GM21515 (cell line): ENCODE measurements around the gene TMED10.
"Not testable (repeated sequence)": the region's sequence is repeated elsewhere in the genome, so short reads cannot be mapped to it uniquely, and the experiment has no call there.

Experiments used
- ATAC-seq: cut with Tn5 transposase; IDR thresholded peaks from one replicate; pipeline ENCODE4 v1.9.1; 2021; ENCODE audit not compliant: unreplicated experiment

TMED10 gene

GRCh38 chr14:75162631-75163030 is 13.8 kb downstream of the TMED10 start:
- no peak for ATAC-seq

- ATAC-seq = no peak
Observed at GRCh38 chr14:75158843-75159614, 17.4 kb downstream of the TMED10 start.

- no peak for ATAC-seq
Observed at GRCh38 chr14:75156901-75157300, 19.5 kb downstream of the TMED10 start.

- no peak for ATAC-seq
Observed at GRCh38 chr14:75156111-75156510, 20.3 kb downstream of the TMED10 start.

GRCh38 chr14:75155169-75155568 is 21.2 kb downstream of the TMED10 start:
- no peak for ATAC-seq

GRCh38 chr14:75153295-75153694 is 23.1 kb downstream of the TMED10 start:
- no peak for ATAC-seq

GRCh38 chr14:75151851-75152250 is 24.6 kb downstream of the TMED10 start:
- no peak for ATAC-seq

GRCh38 chr14:75150637-75151036 is 25.8 kb downstream of the TMED10 start:
- ATAC-seq = not testable (repeated sequence)

GRCh38 chr14:75150150-75150549 is 26.3 kb downstream of the TMED10 start:
- no peak for ATAC-seq

- ATAC-seq = no peak
Observed at GRCh38 chr14:75147423-75148071, 28.9 kb downstream of the TMED10 start.

GRCh38 chr14:75144944-75145343 is 31.5 kb downstream of the TMED10 start:
- ATAC-seq = no peak

- no peak for ATAC-seq
Observed at GRCh38 chr14:75143761-75144527, 32.5 kb downstream of the TMED10 start.

GRCh38 chr14:75142494-75142893 is 33.9 kb downstream of the TMED10 start:
- ATAC-seq = no peak

GRCh38 chr14:75141967-75142366 is 34.4 kb downstream of the TMED10 start:
- no peak for ATAC-seq

- no peak for ATAC-seq
Observed at GRCh38 chr14:75141062-75141461, 35.4 kb downstream of the TMED10 start.

GRCh38 chr14:75140620-75141019 is 35.8 kb downstream of the TMED10 start:
- no peak for ATAC-seq

GRCh38 chr14:75139185-75139584 is 37.2 kb downstream of the TMED10 start:
- no peak for ATAC-seq

- no peak for ATAC-seq
Observed at GRCh38 chr14:75138492-75138891, 37.9 kb downstream of the TMED10 start.

GRCh38 chr14:75134644-75135043 is 41.8 kb downstream of the TMED10 start:
- no peak for ATAC-seq

- no peak for ATAC-seq
Observed at GRCh38 chr14:75133597-75133996, 42.8 kb downstream of the TMED10 start.

GRCh38 chr14:75132382-75133086 is 43.9 kb downstream of the TMED10 start:
- no peak for ATAC-seq
